HG03135 (cell line): ENCODE results near the gene SENP6.
"Not testable (repeated sequence)": the region's sequence is repeated elsewhere in the genome, so short reads cannot be mapped to it uniquely, and the experiment has no call there.

Source experiments
- ATAC-seq: cut with Tn5 transposase; IDR thresholded peaks from one replicate; pipeline ENCODE4 v1.9.1; 2021; ENCODE audit warnings: mild to moderate bottlenecking, moderate library complexity; ENCODE audit not compliant: unreplicated experiment

The SENP6 gene

GRCh38 chr6:75601304-75602245 lies at the start of gene SENP6:
Gene SENP6 (plus strand): TSS chr6:75601880. CDS start chr6:75602525, 645 bp downstream.
- ATAC-seq: peak; percentile 68

DNA sequence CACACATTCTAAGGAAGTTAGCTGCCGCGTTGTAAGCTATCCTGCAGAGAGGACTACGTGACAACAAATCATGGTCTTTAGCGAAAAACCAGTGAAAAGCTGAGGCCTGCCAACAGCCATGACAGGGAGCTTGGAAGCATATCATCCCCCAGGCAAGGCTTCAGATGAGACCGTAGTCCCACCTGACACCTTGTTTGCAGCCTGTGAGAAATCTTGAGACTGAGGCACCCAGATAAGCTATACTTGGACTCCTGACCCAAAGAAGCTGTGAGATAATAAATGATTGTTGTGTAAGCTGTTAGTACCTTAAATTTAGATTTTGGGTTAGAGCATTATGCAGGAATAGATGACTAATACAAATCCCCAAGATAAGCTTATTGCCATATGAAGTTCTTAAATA lies 45.4 kb upstream of the SENP6 start:
- no peak for ATAC-seq

DNA sequence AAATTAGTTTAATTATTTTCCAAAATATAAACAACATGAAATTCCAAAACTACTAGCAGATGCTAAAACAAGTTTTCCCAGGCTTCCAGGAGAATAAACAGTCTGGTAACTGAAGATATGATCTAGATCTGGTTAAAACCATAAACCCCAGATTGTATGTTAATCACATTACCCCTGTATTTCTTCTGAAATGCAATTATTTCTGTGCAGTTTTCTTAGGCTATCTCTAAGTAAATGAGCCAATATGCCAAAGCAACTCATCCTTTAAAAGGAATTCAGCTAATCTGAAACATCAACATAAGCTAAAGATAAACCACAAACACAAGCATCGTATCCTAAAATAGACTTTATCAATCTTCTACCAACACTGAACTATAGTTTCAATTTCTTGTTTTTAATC lies 44.6 kb upstream of the SENP6 start:
- ATAC-seq: no peak

DNA sequence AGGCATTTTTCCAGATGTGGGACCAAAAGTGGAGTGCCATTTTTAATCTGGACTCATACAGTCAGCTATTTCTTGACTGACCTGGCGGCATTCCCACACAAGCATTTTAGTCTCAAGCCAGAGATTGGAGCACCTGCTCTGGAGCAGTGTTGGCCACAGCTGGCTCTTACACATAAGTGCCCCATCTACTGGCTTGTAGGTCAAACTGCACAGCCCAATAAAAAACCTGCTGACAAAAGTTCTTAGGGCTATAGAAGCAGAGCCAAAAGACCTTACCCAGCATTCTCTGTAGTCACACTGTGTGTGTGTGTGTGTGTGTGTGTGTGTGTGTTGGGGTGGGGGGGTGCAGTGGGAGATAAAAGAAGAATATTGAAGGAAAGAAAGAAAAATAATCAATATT lies 38.6 kb upstream of the SENP6 start:
- ATAC-seq: peak; percentile 88

DNA sequence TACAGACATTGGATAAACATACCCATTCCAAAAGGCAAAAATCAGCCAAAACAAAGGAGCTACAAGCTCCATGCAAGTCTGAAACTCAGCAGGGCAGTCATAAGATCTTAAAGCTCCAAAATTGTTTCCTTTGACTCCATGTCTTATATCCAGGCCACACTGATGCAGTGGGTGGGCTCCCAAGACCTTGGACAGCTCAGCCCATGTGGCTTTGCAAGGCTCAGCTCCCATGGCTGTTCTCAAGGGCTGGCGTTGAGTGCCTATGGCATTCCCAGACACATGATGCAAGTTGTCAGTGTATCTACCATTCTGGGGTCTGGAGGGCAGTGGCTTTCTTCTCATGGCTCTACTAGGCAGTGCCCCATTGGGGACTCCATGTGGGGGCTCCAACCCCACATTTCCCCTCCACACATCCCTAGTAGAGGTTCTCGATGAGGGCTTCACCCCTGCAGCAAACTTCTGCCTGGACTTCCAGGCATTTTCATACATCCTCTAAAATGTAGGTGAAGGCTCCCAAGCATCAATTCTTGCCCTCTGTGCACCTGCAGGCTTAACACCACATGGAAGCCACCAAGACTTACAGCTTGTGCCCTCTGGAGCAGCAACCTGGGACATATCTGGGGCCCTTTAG lies 35.4 kb upstream of the SENP6 start:
- no peak for ATAC-seq

DNA sequence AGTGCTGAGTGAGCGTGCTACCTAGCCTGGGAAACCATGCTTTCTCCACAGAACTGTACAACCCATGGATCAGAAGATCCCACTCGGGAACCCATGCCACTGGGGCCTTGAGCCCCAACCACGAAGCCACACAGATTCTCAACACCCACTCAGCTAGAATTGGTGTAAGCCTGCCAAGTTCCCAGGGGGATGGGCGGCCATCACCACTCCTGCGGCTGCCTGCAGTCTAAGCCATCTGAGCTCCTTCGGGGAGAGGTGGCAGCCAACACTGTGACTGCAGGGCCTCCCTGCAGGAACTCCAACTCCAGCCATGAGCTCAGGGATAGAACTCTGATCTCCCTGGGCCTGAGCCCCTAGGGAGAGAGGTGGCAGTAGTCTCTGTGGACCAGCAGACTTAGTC lies 33.6 kb upstream of the SENP6 start:
- no peak for ATAC-seq

DNA sequence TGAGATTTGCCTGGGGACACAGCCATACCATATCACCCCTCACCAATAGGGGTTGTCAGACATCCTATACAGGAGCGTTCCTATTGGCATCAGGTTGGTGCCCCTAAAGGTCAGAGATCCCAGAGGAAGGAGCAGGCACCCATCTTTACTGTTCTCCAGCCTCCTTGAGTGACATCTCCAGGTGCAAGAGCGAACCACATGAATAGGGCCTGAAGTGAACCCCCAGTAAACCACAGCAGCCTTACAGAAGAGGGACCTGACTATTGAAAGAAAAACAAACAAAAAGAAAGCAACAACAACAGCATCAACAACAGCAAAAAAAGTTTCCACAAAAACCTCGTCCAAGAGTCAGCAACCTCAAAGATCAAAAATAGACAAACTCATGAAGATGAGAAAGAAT lies 32.7 kb upstream of the SENP6 start:
- ATAC-seq: no peak

GRCh38 chr6:75570671-75571070 lies 31.0 kb upstream of the SENP6 start:
- not testable (repeated sequence) for ATAC-seq

DNA sequence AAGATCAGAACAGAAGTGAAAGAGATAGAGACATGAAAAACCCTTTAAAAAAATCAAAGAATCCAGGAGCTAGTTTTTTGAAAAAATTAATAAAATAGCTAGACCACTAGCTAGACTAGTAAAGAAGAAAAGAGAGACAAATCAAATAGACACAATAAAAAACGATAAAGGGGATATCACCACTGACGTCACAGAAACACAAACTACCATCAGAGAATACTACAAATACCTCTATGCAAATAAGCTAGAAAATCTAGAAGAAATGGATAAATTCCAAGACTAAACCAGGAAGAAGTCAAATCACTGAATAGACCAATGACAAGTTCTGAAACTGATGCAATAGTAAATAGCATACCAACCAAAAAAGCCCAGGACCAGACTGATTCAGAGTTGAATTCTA lies 29.6 kb upstream of the SENP6 start:
- ATAC-seq: no peak

- peak; percentile 73 for ATAC-seq
Observed at GRCh38 chr6:75579951-75580350, 21.7 kb upstream of the SENP6 start.

- ATAC-seq: no peak
Observed at GRCh38 chr6:75581231-75581630, 20.4 kb upstream of the SENP6 start.

- not testable (repeated sequence) for ATAC-seq
Observed at GRCh38 chr6:75584552-75584951, 17.1 kb upstream of the SENP6 start.

GRCh38 chr6:75588948-75589347 lies 12.7 kb upstream of the SENP6 start:
- ATAC-seq: no peak

GRCh38 chr6:75590370-75590769 lies 11.3 kb upstream of the SENP6 start:
- no peak for ATAC-seq

GRCh38 chr6:75596380-75596779 lies 5.3 kb upstream of the SENP6 start:
- ATAC-seq: not testable (repeated sequence)

- no peak for ATAC-seq
Observed at GRCh38 chr6:75600768-75601167, 912 bp upstream of the SENP6 start.

DNA sequence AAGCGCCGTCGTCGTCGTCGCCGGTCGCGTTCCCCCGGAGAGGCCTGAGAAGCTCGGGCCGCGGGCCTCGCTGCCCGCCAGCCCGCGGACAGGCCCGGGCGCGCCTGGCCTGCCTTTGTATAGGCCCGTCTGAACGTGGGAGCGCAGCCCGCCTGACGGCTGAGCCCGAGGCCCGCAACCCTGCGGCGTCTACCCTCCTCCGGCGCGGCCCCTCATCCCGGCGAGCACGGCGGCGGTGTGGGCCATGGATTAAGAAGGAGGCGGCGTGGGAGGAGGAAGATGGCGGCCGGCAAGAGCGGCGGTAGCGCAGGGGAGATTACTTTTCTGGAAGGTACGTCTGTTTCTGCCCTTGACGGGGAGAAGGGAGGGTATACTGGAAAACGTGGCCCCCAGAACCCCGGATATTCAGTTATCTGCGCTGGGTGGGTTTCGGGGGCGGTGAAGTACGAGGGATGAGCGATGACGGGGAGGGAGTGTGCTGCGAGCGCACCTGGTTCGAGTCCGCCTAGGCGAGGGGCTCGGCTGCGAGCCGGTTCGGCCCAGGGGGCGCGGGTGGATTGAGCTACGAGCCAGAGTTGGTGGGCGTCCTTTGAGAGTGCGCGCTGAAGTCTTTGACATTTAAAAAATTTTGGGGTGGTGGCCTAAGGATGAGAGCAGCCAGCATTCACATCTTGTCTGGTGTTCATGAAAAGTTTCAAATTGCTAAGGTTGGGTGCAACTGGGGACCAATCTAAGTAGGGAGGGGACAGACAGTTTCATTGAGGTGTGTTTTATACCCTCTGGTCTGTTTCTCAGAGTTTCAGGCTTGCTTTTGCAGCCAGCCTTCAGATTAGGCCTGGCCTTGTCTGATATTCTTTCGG lies 796 bp downstream of the SENP6 start:
- ATAC-seq: peak; percentile 39

- no peak for ATAC-seq
Observed at GRCh38 chr6:75603106-75603420, 1.4 kb downstream of the SENP6 start.

DNA sequence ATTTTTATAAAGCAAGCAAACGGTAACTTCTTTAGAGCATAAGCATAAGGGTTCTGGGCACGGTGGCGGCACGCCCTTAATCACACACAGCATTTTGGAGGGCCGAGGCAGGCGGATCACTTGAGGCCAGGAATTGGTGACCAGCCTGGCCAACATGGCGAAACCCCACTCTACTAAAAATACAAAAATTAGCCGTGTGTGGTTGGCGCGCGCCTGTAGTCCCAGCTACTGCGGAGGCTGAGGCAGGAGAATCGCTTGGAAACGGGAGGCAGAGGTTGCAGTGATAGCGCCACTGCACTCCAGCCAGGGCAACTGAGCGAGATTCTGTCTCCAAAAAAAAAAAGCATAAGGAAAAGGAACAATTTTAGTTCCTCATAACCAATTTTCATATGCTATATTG lies 2.6 kb downstream of the SENP6 start:
- no peak for ATAC-seq

DNA sequence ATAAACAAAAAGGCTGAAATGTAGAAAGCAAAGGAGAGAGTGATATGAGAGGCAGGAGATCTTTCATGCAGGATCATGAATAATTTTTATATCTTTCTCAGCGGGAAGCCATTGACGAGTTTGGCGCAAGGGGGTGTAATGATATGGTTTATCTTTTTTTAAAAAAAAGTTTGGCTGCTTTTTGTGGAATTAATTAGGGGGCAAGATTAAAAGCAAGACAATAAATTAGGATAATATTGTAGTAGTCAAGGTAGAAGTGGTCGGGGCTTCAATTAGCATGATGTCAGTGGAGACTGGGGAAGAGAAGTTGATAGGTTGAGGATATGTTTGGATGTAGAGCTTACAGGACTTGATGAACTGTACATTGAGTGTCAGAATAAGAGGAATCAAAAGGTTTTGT lies 4.0 kb downstream of the SENP6 start:
- no peak for ATAC-seq

DNA sequence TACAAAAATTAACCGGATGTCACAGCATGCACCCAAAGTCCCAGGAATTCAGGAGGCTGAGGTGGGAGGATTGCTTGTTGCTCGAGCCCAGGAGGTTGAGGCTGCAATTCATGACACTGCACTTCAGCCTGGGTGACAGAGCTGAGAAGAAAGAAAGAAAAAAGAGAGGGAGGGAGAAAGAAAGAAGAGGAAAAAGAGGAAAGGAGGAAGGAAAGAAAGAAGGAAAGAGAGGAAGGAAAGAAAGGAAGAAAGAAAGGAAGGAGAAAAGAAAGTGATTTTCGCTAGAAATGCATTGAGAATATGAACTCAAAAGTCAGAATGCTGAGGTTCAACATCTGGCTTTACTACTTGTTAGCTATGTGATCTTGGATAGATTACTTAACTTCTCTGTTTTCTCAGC lies 6.6 kb downstream of the SENP6 start:
- ATAC-seq: no peak
